Gastrocnemius medialis (tissue), 4 donors: ENCODE measurements around the gene PRR33.

Experiments used
- CTCF ChIP-seq, 5 experiments: fragments of 450-650 bp in 3 of 5; fragments of 200-600 bp in 2 of 5; sonication (generic) in 2 of 5; IDR thresholded peaks in 4 of 5; conservative IDR thresholded peaks in 1 of 5; 1 replicate in 4 of 5; 2 replicates in 1 of 5; pipeline ENCODE4 v1.5.1; 2016 to 2019; ENCODE audit warnings: antibody characterized with exemption in 5 of 5, mild to moderate bottlenecking in 3 of 5, moderate library complexity in 3 of 5
- POLR2A ChIP-seq, 2 donors: fragments of 450-650 bp; IDR thresholded peaks; one replicate each; pipeline ENCODE4 v1.6.1; 2017; ENCODE audit warnings: antibody characterized with exemption in 2 of 2, mild to moderate bottlenecking in 2 of 2, moderate library complexity in 2 of 2

GRCh38 chr11:1870721-1871466, 20.8 kb downstream of the PRR33 start:
- TF ChIP-seq CTCF (IDR thresholded peaks at IDR 0.05 in 4 of 5, conservative IDR thresholded peaks at IDR 0.05 in 1 of 5) (no peak), POLR2A (IDR thresholded peaks at IDR 0.05) (no peak)
